Neural cell (in vitro differentiated cells): Measurements from ENCODE around the gene IFIT2. TPM values are rescaled to one million over a fixed set of nuclear protein-coding genes. Genes with fewer than 3 reads are reported as not detected.
"Not testable (repeated sequence)": the region's sequence is repeated elsewhere in the genome, so short reads cannot be mapped to it uniquely, and the experiment has no call there.

ENCODE experiments used
- H2AFZ ChIP-seq: fragments of 200-600, 300-800 bp; sonication (generic), shearing (Covaris generic); 2 replicates; pipeline ENCODE4 v1.6.0; 2014; ENCODE audit warnings: low read depth, mild to moderate bottlenecking, antibody characterized with exemption, low read length, moderate library complexity
- H3F3A ChIP-seq: fragments of 200-600 bp; shearing (Covaris generic); 2 replicates; pipeline ENCODE4 v1.6.1; 2016; ENCODE audit warnings: mild to moderate bottlenecking, moderate library complexity, mixed read lengths, antibody characterized with exemption, low read length; ENCODE audit not compliant: insufficient read depth, poor library complexity, severe bottlenecking
- H3K27ac ChIP-seq: fragments of 200-600, 300-800 bp; sonication (generic), shearing (Covaris generic); 2 replicates; pipeline ENCODE4 v1.5.1; 2014; ENCODE audit warnings: mild to moderate bottlenecking, low read length, moderate library complexity
- H3K27me3 ChIP-seq: fragments of 300-800, 200-600 bp; sonication (generic), shearing (Covaris generic); 2 replicates; pipeline ENCODE4 v1.6.0; 2014; ENCODE audit warnings: mild to moderate bottlenecking, low read depth, low read length, moderate library complexity; ENCODE audit not compliant: insufficient read depth
- H3K36me3 ChIP-seq: fragments of 300-800, 200-600 bp; sonication (generic), shearing (Covaris generic); 2 replicates; pipeline ENCODE4 v1.5.1; 2014; ENCODE audit warnings: mild to moderate bottlenecking, antibody characterized with exemption, low read length, moderate library complexity; ENCODE audit not compliant: insufficient read depth
- H3K4me2 ChIP-seq: fragments of 300-800, 200-600 bp; sonication (generic), shearing (Covaris generic); 2 replicates; pipeline ENCODE4 v1.6.0; 2014; ENCODE audit warnings: mild to moderate bottlenecking, low read length
- H3K4me3 ChIP-seq: fragments of 300-800, 200-600 bp; sonication (generic), shearing (Covaris generic); 2 replicates; pipeline ENCODE4 v1.5.1; 2014; ENCODE audit warnings: mild to moderate bottlenecking, low read length, moderate library complexity
- H3K79me2 ChIP-seq: fragments of 200-600 bp; shearing (Covaris generic); replicated peaks from 2 replicates; pipeline ENCODE4 v1.6.0; 2014; ENCODE audit warnings: mild to moderate bottlenecking, low read length, moderate library complexity; ENCODE audit not compliant: insufficient read depth
- H3K9ac ChIP-seq: fragments of 300-800, 200-600 bp; sonication (generic), shearing (Covaris generic); 2 replicates; pipeline ENCODE4 v1.6.1; 2016; ENCODE audit warnings: mild to moderate bottlenecking, low read length, mixed read lengths
- H3K9me2 ChIP-seq: fragments of 200-600 bp; shearing (Covaris generic); 2 replicates; pipeline ENCODE4 v1.6.1; 2016; ENCODE audit warnings: mild to moderate bottlenecking, low read length, mixed read lengths; ENCODE audit not compliant: insufficient read depth
- H3K9me3 ChIP-seq: fragments of 200-600, 300-800 bp; sonication (generic), shearing (Covaris generic); 2 replicates; pipeline ENCODE4 v1.6.1; 2016; ENCODE audit warnings: mild to moderate bottlenecking, mixed run types, low read length, moderate library complexity, mixed read lengths
- H4K20me1 ChIP-seq: fragments of 200-600 bp; shearing (Covaris generic); 2 replicates; pipeline ENCODE4 v1.6.1; 2016; ENCODE audit warnings: mild to moderate bottlenecking, mixed run types; ENCODE audit not compliant: insufficient read depth
- EP300 ChIP-seq: fragments of 450-650 bp; conservative IDR thresholded peaks from 2 replicates; pipeline ENCODE4 v1.6.1; 2014; ENCODE audit warnings: antibody characterized with exemption, mild to moderate bottlenecking, moderate library complexity; ENCODE audit not compliant: poor library complexity, severe bottlenecking
- EZH2 ChIP-seq: fragments of 200-600, 300-800 bp; shearing (Covaris generic), sonication (generic); IDR thresholded peaks from 2 replicates; pipeline ENCODE4 v1.6.1; 2014; ENCODE audit warnings: antibody characterized with exemption, low read length, borderline replicate concordance, mild to moderate bottlenecking; ENCODE audit not compliant: insufficient read depth, poor library complexity, severe bottlenecking
- MXI1 ChIP-seq: fragments of 450-650 bp; conservative IDR thresholded peaks from 2 replicates; pipeline ENCODE4 v1.6.1; 2014; ENCODE audit warnings: antibody characterized with exemption, mild to moderate bottlenecking; ENCODE audit not compliant: poor library complexity, severe bottlenecking
- POLR2AphosphoS5 ChIP-seq: IDR thresholded peaks from 2 replicates; pipeline ENCODE4 v1.6.1; 2012
- RAD21 ChIP-seq: fragments of 450-650 bp; conservative IDR thresholded peaks from 2 replicates; pipeline ENCODE4 v1.6.1; 2014; ENCODE audit warnings: antibody characterized with exemption, mild to moderate bottlenecking, moderate library complexity
- SMC3 ChIP-seq: fragments of 450-650 bp; conservative IDR thresholded peaks from 2 replicates; pipeline ENCODE4 v1.6.1; 2014; ENCODE audit warnings: antibody characterized with exemption, mild to moderate bottlenecking, moderate library complexity; ENCODE audit not compliant: poor library complexity
- TAF1 ChIP-seq: IDR thresholded peaks from 2 replicates; pipeline ENCODE4 v1.6.1; 2012; ENCODE audit warnings: low read depth
- polyA plus RNA-seq: library from polyadenylated mRNA; depleted of rRNA; stranded (reverse); fragments of >200 nt; gene quantifications from 2 replicates; pipeline ENCODE4 v1.2.3, GENCODE V29; 2014
- TF ChIP-seq, protein P1 (sequence below): IDR thresholded peaks from 2 replicates; pipeline ENCODE4 v1.6.1; 2012; ENCODE audit warnings: borderline replicate concordance
- TF ChIP-seq, protein P2 (sequence below): fragments of 450-650 bp; IDR thresholded peaks from 2 replicates; pipeline ENCODE4 v1.5.1; 2014; ENCODE audit warnings: antibody characterized with exemption, mild to moderate bottlenecking, moderate library complexity; ENCODE audit not compliant: poor library complexity, severe bottlenecking

The IFIT2 gene
- polyA plus RNA-seq, 1 donor from 2014 or later = 0.26 TPM

DNA sequence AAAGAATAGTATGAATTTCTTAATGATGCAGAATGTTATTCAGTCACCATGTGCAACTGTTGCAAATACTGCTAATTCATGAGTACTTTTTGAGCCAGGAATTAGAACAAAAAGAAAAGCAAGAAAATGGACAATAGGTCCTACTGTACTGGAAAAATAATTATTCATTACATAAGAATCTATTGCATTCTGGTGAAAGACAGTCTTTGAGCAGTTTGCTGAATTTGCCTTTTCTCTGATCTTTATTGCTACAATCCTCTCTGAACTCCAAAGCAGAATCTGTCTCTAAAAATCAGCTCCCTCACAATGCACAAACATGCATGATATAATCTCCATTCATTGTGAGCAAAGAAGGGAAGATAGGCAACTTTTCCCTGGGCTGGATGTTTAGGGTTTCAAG is 12.8 kb downstream of the IFIT2 start:
- Histone ChIP-seq H4K20me1 (no peaks in the 10 kb centered on the region), H3F3A (no peaks in the 10 kb centered on the region), H3K4me3 (no peak overlapping the region), H3K79me2 (no peaks in the 10 kb centered on the region), H3K9ac (no peak overlapping the region), H3K27ac (no peak overlapping the region), H3K36me3 (no peaks in the 10 kb centered on the region), H3K27me3 (no peaks in the 10 kb centered on the region), H3K9me3 (no peaks in the 10 kb centered on the region), H3K9me2 (no peaks in the 10 kb centered on the region), H2AFZ (no peak overlapping the region), H3K4me2 (no peak overlapping the region)
- TF ChIP-seq MXI1 (no peak), RAD21 (no peak), EP300 (no peak), EZH2 (no peak), POLR2AphosphoS5 (no peak), SMC3 (no peak), TAF1 (no peak)
- TF ChIP-seq, protein P1, sequence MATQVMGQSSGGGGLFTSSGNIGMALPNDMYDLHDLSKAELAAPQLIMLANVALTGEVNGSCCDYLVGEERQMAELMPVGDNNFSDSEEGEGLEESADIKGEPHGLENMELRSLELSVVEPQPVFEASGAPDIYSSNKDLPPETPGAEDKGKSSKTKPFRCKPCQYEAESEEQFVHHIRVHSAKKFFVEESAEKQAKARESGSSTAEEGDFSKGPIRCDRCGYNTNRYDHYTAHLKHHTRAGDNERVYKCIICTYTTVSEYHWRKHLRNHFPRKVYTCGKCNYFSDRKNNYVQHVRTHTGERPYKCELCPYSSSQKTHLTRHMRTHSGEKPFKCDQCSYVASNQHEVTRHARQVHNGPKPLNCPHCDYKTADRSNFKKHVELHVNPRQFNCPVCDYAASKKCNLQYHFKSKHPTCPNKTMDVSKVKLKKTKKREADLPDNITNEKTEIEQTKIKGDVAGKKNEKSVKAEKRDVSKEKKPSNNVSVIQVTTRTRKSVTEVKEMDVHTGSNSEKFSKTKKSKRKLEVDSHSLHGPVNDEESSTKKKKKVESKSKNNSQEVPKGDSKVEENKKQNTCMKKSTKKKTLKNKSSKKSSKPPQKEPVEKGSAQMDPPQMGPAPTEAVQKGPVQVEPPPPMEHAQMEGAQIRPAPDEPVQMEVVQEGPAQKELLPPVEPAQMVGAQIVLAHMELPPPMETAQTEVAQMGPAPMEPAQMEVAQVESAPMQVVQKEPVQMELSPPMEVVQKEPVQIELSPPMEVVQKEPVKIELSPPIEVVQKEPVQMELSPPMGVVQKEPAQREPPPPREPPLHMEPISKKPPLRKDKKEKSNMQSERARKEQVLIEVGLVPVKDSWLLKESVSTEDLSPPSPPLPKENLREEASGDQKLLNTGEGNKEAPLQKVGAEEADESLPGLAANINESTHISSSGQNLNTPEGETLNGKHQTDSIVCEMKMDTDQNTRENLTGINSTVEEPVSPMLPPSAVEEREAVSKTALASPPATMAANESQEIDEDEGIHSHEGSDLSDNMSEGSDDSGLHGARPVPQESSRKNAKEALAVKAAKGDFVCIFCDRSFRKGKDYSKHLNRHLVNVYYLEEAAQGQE = no peak
- TF ChIP-seq, protein P2, sequence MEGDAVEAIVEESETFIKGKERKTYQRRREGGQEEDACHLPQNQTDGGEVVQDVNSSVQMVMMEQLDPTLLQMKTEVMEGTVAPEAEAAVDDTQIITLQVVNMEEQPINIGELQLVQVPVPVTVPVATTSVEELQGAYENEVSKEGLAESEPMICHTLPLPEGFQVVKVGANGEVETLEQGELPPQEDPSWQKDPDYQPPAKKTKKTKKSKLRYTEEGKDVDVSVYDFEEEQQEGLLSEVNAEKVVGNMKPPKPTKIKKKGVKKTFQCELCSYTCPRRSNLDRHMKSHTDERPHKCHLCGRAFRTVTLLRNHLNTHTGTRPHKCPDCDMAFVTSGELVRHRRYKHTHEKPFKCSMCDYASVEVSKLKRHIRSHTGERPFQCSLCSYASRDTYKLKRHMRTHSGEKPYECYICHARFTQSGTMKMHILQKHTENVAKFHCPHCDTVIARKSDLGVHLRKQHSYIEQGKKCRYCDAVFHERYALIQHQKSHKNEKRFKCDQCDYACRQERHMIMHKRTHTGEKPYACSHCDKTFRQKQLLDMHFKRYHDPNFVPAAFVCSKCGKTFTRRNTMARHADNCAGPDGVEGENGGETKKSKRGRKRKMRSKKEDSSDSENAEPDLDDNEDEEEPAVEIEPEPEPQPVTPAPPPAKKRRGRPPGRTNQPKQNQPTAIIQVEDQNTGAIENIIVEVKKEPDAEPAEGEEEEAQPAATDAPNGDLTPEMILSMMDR = no peak

DNA sequence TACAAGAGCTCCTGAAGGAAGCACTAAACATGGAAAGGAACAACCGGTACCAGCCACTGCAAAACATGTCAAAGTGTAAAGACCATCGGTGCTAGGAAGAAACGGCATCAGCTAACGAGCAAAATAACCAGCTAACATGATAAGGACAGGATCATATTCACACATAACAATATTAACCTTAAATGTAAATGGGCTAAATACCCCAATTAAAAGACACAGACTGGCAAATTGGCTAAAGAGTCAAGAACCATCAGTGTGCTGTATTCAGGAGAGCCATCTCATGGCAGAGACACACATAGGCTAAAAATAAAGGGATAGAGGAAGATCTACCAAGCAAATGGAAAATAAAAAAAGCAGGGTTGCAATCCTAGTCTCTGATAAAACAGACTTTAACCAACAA is 16.2 kb downstream of the IFIT2 start:
- H3K36me3 ChIP-seq = not testable (repeated sequence)

GRCh38 chr10:89325081-89325480 is 23.2 kb downstream of the IFIT2 start:
- not testable (repeated sequence) for H3F3A ChIP-seq, H3K36me3 ChIP-seq, H2AFZ ChIP-seq, H3K4me3 ChIP-seq, H3K9me3 ChIP-seq, H3K9me2 ChIP-seq, H3K9ac ChIP-seq, H3K4me2 ChIP-seq, H4K20me1 ChIP-seq, H3K27ac ChIP-seq, H3K79me2 ChIP-seq, H3K27me3 ChIP-seq

More for the DNA sequence above, 16.2 kb downstream of the IFIT2 start:
- not testable (repeated sequence) for H3K9me3 ChIP-seq, H2AFZ ChIP-seq, H3K9ac ChIP-seq, H3K4me3 ChIP-seq, H4K20me1 ChIP-seq, H3K79me2 ChIP-seq, H3F3A ChIP-seq, H3K27me3 ChIP-seq, H3K27ac ChIP-seq, H3K9me2 ChIP-seq, H3K4me2 ChIP-seq

- not testable (repeated sequence) for H3K36me3 ChIP-seq, H3K79me2 ChIP-seq, H3K9me3 ChIP-seq, H3K27ac ChIP-seq, H3K4me2 ChIP-seq, H3K9ac ChIP-seq, H2AFZ ChIP-seq, H3K4me3 ChIP-seq, H3F3A ChIP-seq, H3K9me2 ChIP-seq, H4K20me1 ChIP-seq, H3K27me3 ChIP-seq
These were observed 24.0 kb downstream of the IFIT2 start for GRCh38 chr10:89325856-89326255.
